ENCODE results near the gene ACAP2. TPM values are rescaled to one million over a fixed set of nuclear protein-coding genes. Genes with fewer than 3 reads are reported as not detected.

ACAP2 gene
- total RNA-seq, 1 donor, result 92.3 TPM

- DNase-seq (ENCODE audit: low read depth), result peak; percentile 33
- no peak for TF ChIP-seq CTCF (IDR thresholded peaks at IDR 0.05; ENCODE audit: insufficient read depth, low read length)
- H3K4me3 ChIP-seq (ENCODE audit: low read depth, low read length), result no peak overlapping the region
Measured at GRCh38 chr3:195240171-195240701, 202.6 kb downstream of the ACAP2 start.

GRCh38 chr3:195239121-195239520 is 203.7 kb downstream of the ACAP2 start:
- TF ChIP-seq CTCF (IDR thresholded peaks at IDR 0.05; ENCODE audit: insufficient read depth, low read length), result no peak
- DNase-seq (ENCODE audit: low read depth), result no peak

GRCh38 chr3:195238586-195239118 is 204.2 kb downstream of the ACAP2 start:
- TF ChIP-seq CTCF (IDR thresholded peaks at IDR 0.05; ENCODE audit: insufficient read depth, low read length), result no peak
- no peak overlapping the region for H3K4me3 ChIP-seq (ENCODE audit: low read depth, low read length)
- peak; percentile 64 for DNase-seq (ENCODE audit: low read depth)

More at GRCh38 chr3:195239121-195239520, 203.7 kb downstream of the ACAP2 start:
- H3K4me3 ChIP-seq (ENCODE audit: low read depth, low read length), result no peak overlapping the region

GRCh38 chr3:195238081-195238571 is 204.7 kb downstream of the ACAP2 start:
- TF ChIP-seq CTCF (IDR thresholded peaks at IDR 0.05; ENCODE audit: insufficient read depth, low read length), result no peak
- DNase-seq (ENCODE audit: low read depth), result no peak
- H3K4me3 ChIP-seq (ENCODE audit: low read depth, low read length), result no peak overlapping the region

- no peak for TF ChIP-seq CTCF (IDR thresholded peaks at IDR 0.05; ENCODE audit: insufficient read depth, low read length)
- no peak for DNase-seq (ENCODE audit: low read depth)
- no peak overlapping the region for H3K4me3 ChIP-seq (ENCODE audit: low read depth, low read length)
Measured at GRCh38 chr3:195236801-195237570, 205.8 kb downstream of the ACAP2 start.

GRCh38 chr3:195236076-195236798 is 206.6 kb downstream of the ACAP2 start:
- no peak for DNase-seq (ENCODE audit: low read depth)
- H3K4me3 ChIP-seq (ENCODE audit: low read depth, low read length), result no peak overlapping the region
- TF ChIP-seq CTCF (IDR thresholded peaks at IDR 0.05; ENCODE audit: insufficient read depth, low read length), result no peak
